ENCODE data around the gene VRK2.

DNA sequence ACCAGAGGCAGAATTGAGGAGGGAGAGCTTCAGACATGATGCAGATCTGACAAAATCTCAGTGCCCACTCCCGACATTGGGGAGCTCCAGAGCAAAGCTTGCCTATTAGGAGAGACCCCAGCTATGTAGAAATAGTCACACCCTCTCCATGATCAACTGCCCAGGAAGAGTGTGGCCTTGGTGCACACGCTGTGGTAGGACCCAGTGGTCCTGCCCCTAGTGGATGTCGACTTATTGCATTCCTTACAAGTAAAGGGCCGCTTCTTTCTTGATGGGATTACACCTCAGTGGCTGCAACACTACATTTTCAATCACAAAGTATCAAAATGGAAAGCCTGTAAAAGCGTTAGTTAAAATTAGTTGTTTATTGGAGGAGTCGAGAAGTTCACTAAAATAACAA is 64.2 kb downstream of the VRK2 start:
- TF ChIP-seq, protein P1, sequence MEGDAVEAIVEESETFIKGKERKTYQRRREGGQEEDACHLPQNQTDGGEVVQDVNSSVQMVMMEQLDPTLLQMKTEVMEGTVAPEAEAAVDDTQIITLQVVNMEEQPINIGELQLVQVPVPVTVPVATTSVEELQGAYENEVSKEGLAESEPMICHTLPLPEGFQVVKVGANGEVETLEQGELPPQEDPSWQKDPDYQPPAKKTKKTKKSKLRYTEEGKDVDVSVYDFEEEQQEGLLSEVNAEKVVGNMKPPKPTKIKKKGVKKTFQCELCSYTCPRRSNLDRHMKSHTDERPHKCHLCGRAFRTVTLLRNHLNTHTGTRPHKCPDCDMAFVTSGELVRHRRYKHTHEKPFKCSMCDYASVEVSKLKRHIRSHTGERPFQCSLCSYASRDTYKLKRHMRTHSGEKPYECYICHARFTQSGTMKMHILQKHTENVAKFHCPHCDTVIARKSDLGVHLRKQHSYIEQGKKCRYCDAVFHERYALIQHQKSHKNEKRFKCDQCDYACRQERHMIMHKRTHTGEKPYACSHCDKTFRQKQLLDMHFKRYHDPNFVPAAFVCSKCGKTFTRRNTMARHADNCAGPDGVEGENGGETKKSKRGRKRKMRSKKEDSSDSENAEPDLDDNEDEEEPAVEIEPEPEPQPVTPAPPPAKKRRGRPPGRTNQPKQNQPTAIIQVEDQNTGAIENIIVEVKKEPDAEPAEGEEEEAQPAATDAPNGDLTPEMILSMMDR (IDR thresholded peaks at IDR 0.05; ENCODE audit: low read length) = peak; percentile 20; the same call in 1 of the 2 replicates
- no peak for TF ChIP-seq EZH2 (IDR thresholded peaks at IDR 0.05; ENCODE audit: borderline replicate concordance, low read length)

All from OCI-LY1 (cell line).